C4-2B (cell line): Measurements from ENCODE around the gene NUDT13.

Experiments
- CTCF ChIP-seq: fragments of 450-650 bp; conservative IDR thresholded peaks from 2 replicates; pipeline ENCODE4 v1.5.1; 2017; ENCODE audit warnings: mild to moderate bottlenecking
- ZFX ChIP-seq: fragments of 450-650 bp; IDR thresholded peaks from 2 replicates; pipeline ENCODE4 v1.6.1; 2017

- TF ChIP-seq CTCF (no peak), ZFX (no peak)
Observed at GRCh38 chr10:73174148-73174925, 64.1 kb downstream of the NUDT13 start.
